Nephron progenitor cell (in vitro differentiated cells): ENCODE data around the gene ALDH1L2.

Experiments
- DNase-seq: peaks from one replicate; pipeline ENCODE4 v3.0.0; 2021
- H3K27ac Mint-ChIP-seq: 2 replicates; pipeline ENCODE4 v1.8.0; 2021; ENCODE audit warnings: mild to moderate bottlenecking, moderate library complexity, mixed read lengths
- H3K27me3 Mint-ChIP-seq: 2 replicates; pipeline ENCODE4 v1.8.0; 2021; ENCODE audit warnings: mild to moderate bottlenecking, low read depth, mixed read lengths; ENCODE audit not compliant: poor library complexity
- H3K36me3 Mint-ChIP-seq: 2 replicates; pipeline ENCODE4 v1.8.0; 2021; ENCODE audit warnings: low read depth, mixed read lengths
- H3K4me1 Mint-ChIP-seq: 2 replicates; pipeline ENCODE4 v1.8.0; 2021; ENCODE audit warnings: mixed read lengths
- H3K4me3 Mint-ChIP-seq: 2 replicates; pipeline ENCODE4 v1.8.0; 2021; ENCODE audit warnings: mild to moderate bottlenecking, moderate library complexity, mixed read lengths
- H3K9me3 Mint-ChIP-seq: 2 replicates; pipeline ENCODE4 v1.8.0; 2021; ENCODE audit warnings: mild to moderate bottlenecking, moderate library complexity, mixed read lengths
- CTCF ChIP-seq: fragments of 200-600 bp; sonication (generic); IDR thresholded peaks from 2 replicates; pipeline ENCODE4 v1.5.0; 2021; ENCODE audit warnings: antibody characterized with exemption

The ALDH1L2 gene

DNA sequence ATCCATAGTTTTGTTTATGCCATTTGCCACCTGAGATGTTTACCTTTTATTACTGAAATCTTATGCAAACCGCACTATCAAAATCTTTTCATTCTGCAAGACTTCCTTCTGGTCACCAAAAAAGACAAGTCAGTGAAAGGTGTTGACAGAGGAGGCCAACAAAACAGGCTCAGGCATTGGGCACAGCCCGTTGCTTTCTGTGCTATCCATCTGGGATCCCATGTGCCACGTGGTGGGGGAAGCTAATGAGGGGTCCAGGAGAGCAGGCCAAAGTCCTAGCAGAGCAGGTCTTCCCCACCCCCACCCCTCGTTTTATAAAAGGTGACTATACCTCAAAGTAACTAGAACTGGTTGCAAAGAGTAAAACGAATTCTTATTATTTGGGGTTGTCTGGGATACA is 1.2 kb downstream of the ALDH1L2 start:
- Mint-ChIP-seq H3K27me3 (peaks cover 10% of the 10 kb centered on the region), H3K4me3 (peak overlapping the region; percentile 32), H3K9me3 (peaks cover 15% of the 10 kb centered on the region), H3K36me3 (peaks cover 8% of the 10 kb centered on the region), H3K27ac (no peak overlapping the region), H3K4me1 (peaks cover 13% of the 10 kb centered on the region)
- DNase-seq = no peak
- no peak for TF ChIP-seq CTCF

DNA sequence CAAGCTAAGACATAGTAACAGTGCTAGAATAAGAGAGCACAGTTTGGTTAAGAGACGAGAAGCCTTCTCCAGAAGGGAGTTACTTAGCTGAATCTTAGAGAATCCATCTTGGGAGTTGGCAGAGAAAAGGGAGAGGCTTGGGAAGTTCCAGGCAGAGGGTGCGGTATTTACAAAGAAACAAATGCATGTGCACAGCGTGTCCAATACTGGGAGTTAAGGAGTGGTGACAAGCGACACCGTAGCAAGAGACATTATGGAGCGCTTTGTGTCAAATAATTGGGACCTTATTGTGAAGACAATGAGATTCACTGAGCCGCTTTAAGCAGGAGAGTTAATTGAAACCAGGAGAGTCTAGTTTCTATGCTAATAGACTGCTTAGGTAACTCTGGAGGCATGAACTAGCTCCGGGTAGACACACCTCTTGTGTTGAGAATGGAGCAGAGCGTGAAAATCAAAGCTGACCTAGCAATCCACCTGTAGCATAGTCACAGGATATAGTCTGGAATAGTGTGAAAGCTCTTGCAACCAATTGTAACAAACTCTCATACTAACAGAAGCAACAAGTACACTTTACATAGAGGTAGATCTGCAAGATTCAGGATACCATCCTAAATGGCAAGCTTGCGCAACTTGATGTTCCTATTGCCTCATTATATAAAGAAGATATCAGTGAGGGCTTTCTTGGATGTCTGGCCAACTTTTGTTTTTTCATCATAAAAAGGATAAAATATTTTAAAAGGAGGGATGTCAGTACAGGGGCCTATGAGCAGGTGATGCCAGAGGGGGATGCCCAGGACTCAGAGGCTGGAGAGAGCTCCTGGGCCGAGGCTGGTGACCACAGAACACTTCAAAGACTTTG is 5.3 kb downstream of the ALDH1L2 start:
- Mint-ChIP-seq H3K27me3 (peaks cover 9% of the 10 kb centered on the region), H3K9me3 (no peaks in the 10 kb centered on the region), H3K27ac (no peak overlapping the region), H3K36me3 (no peaks in the 10 kb centered on the region), H3K4me1 (peaks cover 12% of the 10 kb centered on the region), H3K4me3 (no peak overlapping the region)
- DNase-seq = no peak
- no peak for TF ChIP-seq CTCF

DNA sequence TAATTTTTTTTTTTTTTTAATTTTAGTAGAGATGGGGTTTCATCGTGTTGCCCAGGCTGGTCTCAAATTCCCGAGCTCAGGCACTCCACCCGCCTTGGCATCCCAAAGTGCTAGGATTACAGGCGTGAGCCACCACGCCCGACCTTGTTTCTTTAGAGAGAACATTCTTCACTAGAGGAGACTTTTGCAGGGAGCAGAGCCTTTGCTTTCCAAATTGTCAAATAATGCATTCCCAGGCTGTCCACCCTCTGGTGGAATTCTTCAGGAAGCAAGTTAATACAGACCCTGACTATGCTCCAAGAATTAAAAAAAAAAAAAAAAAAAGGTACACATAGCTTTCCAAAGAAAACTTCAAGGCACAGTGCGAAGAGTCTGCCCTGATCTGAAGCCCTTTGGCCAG is 6.8 kb downstream of the ALDH1L2 start:
- Mint-ChIP-seq H3K9me3 (no peaks in the 10 kb centered on the region), H3K4me3 (no peak overlapping the region), H3K27me3 (no peaks in the 10 kb centered on the region), H3K27ac (no peak overlapping the region), H3K36me3 (no peaks in the 10 kb centered on the region), H3K4me1 (no peaks in the 10 kb centered on the region)
- DNase-seq = no peak
- no peak for TF ChIP-seq CTCF

DNA sequence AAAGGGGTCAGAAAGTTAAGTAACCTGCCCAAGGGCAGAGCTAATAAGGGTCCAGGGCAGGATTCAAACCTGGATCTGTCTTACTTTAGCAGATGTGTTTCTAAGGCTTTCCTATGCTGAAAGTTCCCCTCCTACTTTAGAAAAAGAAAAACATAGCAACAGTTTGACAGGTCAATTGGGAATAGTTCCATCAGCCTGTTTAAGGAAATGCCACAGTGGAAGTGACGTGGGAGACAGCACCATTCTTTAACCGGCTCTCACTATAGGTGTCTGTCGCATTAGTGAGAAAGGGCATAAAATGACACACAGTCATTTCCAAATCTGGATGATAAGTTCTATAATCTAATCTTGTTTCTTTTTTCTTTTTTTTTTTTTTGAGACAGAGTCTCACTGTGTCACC is 7.3 kb downstream of the ALDH1L2 start:
- Mint-ChIP-seq H3K9me3 (no peaks in the 10 kb centered on the region), H3K4me3 (no peak overlapping the region), H3K27ac (no peak overlapping the region), H3K36me3 (no peaks in the 10 kb centered on the region), H3K4me1 (no peaks in the 10 kb centered on the region), H3K27me3 (no peaks in the 10 kb centered on the region)
- no peak for DNase-seq
- no peak for TF ChIP-seq CTCF

GRCh38 chr12:105076098-105076497 is 8.2 kb downstream of the ALDH1L2 start:
- Mint-ChIP-seq H3K4me3 (no peak overlapping the region), H3K27me3 (no peaks in the 10 kb centered on the region), H3K9me3 (no peaks in the 10 kb centered on the region), H3K4me1 (no peaks in the 10 kb centered on the region), H3K27ac (no peak overlapping the region), H3K36me3 (no peaks in the 10 kb centered on the region)
- DNase-seq = no peak
- TF ChIP-seq CTCF = no peak
